Right renal cortex interstitium (tissue), 3 donors: ENCODE results near the gene JMY. TPM values are rescaled to one million over a fixed set of nuclear protein-coding genes. Genes with fewer than 3 reads are reported as not detected.
"Not testable (repeated sequence)": the region's sequence is repeated elsewhere in the genome, so short reads cannot be mapped to it uniquely, and the experiment has no call there.

Source experiments
- DNase-seq, 3 donors: peaks; one replicate each; pipeline ENCODE4 v3.0.0-alpha.2; 2013; ENCODE audit warnings: low read depth in 3 of 3, low spot score in 2 of 3
- polyA plus RNA-seq, 3 donors: library from polyadenylated mRNA; unstranded; fragments of 120-200 nt; gene quantifications; one replicate each; pipeline ENCODE4 v1.2.1, GENCODE V29; 2013; ENCODE audit not compliant: insufficient read length in 3 of 3

JMY gene
- polyA plus RNA-seq, 3 donors, result 25.4 to 30.7 (median 27.5) TPM

DNA sequence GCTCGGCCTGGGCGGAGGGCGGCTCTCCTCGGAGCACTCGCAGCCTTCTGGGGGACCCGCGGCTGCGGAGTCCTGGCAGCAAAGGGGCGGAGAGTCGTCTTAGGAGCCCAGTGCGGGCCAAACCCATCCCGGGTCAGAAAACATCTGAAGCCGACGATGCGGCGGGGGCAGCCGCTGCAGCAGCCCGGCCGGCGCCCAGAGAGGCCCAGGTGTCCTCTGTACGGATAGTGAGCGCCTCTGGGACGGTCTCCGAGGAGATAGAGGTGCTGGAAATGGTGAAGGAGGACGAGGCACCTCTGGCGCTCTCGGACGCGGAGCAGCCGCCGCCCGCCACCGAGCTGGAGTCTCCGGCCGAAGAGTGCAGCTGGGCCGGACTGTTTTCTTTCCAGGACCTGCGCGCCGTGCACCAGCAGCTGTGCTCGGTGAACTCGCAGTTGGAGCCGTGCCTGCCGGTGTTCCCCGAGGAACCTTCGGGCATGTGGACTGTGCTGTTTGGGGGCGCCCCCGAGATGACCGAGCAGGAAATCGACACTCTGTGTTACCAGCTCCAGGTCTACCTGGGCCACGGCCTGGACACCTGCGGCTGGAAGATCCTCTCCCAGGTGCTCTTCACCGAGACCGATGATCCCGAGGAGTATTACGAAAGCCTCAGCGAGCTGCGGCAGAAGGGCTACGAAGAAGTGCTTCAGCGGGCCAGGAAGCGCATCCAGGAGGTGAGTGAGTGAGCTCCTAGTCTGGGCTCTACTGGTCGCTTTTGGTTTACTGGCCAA is 1.2 kb downstream of the JMY start:
- DNase-seq, result peak; percentile 13 to 43 (median 26)

- peak in 1 of 3 donors; percentile 13 for DNase-seq
Measured at GRCh38 chr5:79237740-79238560, 2.0 kb downstream of the JMY start.

- no peak for DNase-seq
Measured at GRCh38 chr5:79240561-79240960, 4.6 kb downstream of the JMY start.

GRCh38 chr5:79241535-79241979 is 5.6 kb downstream of the JMY start:
- DNase-seq, result no peak

DNA sequence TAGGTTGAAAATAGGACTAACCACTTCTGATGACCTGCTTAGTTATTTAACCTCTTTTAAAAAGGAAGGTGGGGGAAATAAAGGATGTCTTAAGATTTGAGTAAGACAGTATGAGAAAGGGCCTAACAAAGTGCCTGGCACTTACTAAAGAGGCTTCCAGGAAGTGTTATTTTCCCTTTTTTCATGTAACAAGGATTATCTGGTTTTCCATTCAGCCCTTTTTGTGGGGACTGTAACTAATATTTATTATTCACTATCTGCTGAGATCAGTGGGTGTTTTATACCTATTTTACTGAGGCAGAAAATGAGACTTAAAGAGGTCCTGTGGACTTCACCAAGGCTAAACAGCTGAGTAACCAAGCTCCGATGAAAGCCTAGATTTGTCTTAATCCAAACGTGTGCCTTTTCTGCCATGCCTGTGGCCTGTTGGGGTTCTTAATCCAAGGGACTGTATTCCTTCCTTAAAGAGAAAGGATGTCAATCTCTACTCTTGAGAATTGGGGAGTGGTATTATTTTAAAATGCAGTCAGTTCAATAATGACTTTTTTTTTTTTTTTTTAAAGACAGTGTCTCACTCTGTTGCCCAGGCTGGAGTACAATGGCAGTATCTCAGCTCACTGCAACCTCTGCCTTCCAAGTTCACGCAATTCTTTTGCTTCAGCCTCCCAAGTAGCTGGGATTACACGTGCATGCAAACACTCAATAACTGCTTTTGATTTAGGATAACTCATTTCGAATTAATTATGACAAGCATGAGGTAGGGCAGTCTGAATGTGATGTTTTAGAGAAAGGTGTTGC is 6.5 kb downstream of the JMY start:
- no peak for DNase-seq

DNA sequence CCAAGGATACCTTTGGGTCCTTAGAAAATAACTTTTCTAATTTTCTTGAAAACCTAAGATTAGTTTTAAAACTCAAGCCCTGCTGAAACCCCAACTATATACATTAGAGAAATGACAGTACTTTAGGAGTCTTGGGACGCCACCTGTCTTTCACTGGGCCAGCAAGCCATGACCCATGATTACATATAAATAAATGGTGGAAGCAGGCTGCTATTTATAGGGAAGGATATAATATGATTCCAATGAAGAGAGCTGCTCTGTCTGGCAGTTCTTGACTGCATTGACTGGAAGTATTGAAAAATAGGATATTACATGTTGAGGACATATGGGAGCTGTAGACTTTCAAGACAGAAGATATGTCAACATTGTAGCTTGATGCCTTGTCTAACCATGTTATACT is 7.3 kb downstream of the JMY start:
- no peak for DNase-seq

DNA sequence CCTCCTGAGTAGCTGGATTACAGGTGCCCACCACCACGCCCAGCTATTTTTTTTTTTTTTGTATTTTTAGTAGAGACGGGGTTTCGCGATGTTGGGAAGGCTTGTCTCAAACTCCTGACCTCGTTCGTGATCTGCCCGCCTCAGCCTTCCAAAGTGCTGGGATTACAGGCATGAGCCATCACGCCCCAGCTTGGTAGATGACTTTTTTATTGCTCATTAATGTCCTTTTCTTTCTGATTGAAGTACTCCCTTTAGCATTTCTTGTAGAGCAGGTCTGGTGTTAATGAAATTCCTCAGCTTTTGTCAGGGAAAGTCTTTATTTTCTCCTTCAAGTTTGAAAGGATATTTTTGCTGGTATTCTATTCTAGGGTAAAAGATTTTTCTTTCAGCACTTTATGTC is 18.1 kb downstream of the JMY start:
- DNase-seq, result not testable (repeated sequence)

- no peak for DNase-seq
Measured at GRCh38 chr5:79255786-79256557, 20.0 kb downstream of the JMY start.

DNA sequence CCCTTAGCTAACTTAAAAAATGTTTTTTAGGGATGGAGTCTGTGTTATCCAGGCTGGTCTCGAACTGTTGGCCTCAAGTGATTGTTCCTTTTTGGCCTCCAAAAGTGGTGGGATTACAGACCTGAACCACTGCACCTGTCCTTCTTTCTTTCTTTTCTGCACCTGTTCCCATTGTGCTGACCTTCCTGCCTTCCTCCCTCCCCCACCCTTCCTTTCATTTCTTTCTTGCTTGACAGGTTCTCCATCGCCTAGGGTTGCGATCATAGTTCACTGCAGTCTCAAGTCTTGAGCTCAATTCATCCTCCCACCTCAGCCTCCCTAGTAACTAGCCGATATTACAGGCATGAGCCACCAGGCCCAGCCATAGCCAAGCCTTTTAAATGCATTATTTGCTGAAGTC is 20.6 kb downstream of the JMY start:
- no peak for DNase-seq

GRCh38 chr5:79257314-79257713 is 21.4 kb downstream of the JMY start:
- no peak for DNase-seq

DNA sequence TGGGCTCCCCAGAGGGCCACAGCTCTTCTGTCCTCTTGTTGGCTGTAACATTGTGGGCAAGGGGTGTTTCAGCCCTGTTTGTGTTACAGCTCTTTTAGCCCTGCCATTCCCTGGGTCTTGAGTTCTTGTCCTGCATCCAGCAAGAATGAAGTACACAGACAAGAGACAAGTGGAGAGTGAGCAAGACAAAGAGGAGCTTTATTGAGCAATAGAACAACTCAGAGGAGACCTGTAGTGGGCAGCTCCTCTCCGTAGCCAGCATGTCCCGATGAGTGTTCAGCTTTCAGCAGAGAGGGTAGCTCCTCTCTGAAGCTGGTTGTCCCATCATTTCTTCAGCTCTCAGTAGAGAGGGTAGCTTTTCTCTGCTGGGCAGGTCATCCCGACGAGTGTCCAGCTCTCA is 22.9 kb downstream of the JMY start:
- DNase-seq, result no peak

GRCh38 chr5:79259383-79259782 is 23.5 kb downstream of the JMY start:
- DNase-seq, result no peak

DNA sequence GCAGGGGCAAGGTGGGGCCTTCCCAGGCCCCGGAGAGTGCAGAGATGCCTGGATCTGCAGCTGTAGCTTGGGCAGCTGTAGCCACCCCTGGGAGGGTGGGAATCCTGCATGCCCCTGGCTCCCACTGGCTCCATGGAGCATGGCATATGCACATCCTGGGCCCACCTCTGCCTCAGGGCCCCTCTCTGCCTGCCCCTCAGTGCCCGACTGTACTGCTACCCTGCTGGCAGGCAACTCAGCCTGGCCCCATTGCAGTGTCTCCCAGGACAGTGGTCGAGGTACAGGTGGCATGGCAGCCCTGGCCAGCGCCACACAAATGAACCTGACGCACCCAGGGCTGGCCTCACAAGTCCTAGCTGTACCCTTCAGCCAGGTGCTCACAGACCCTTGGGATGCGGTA is 23.9 kb downstream of the JMY start:
- DNase-seq, result no peak

DNA sequence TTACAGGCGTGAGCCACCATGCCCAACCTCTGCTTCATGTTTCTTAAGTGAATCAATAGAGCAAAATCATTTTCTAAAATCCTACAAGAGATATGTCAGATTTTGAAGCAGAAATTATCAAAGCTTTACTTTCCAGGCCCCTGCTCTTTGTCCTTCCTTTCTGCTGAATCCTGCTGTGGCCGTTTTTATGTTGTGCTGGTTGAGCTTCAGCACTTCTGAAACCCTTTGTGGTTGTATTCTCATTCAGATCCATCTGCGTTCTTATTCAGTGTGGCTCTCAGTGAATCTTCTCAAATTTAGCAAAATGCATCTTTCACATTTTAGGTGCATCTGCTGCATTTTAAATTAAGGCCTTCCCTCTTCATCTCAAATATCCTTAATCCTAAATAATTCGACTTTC is 26.0 kb downstream of the JMY start:
- DNase-seq, result no peak

DNA sequence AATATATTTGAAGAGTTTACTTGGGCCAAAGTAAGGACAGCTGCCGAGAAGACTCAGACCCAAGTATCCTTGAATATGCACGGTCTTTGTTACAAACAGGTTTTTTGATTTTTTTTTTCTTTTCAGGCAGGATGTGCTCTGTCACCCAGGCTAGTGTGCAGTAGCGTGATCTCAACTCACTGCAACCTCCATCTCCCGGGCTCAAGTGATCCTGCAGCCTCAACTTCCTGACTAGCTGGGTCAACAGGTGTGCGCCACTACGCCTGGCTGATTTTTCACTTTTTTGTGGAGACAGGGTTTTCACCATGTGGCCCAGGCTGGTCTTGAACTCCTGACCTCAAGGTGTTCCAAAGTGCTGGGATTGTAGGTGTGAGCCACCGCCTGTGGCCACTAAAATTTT is 27.4 kb downstream of the JMY start:
- DNase-seq, result no peak

- DNase-seq, result no peak
Measured at GRCh38 chr5:79267180-79267579, 31.2 kb downstream of the JMY start.

DNA sequence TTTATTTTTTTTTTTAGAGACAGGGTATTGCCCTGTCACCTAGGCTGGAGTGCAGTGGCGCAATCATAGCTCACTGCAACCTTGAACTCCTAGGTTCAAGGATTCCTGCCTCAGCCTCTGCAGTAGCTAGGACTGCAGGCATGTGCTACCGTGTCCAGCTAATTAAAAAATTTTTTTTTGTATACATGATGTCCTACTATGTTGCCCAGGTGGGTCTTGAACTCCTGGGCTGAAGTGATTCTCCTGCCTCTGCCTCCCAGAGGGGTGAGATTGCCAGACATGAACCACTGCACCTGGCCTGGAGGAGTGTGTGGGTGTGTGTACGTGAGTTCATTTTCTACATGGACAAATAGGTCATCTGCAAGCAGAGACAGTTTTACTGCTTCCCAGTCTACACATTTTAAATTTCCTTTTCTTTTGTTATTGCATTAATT is 33.8 kb downstream of the JMY start:
- DNase-seq, result no peak

DNA sequence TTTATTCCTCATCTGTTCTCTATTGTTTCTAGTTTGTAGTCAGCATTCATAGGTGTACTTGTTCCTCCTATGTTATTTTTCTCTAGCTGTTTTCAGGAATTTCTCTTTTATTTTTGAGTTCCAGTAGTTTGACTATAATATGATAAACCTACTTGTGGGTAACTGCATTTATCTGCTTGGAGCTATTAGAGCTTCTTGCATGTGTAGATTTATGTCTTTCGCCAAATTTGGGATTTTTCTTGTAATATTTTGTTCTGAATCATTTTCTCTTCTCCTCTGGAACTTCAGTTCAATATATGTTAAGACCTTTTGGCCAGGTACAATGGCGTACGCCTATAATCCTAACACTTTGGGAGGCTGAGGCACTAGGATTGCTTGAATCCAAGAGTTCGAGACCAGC is 37.4 kb downstream of the JMY start:
- DNase-seq, result no peak

DNA sequence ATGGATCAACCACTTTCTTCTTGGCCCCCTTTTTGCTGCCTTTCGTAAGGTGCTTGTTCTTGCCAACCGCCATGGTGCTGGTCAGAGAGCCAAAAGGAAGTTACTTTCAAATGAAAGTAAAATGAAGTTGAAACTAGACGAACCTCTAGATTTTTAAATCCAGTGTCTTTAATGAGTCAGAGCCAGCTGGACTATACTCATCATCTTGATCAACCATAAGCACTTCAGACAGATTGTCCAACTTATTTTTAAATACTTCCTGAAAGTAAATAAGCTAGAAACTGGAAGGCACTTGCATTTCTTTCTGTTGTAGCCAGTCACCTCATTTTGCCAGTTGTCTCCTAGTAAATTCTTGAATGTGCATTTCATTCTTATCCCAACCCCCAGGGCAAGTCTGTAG is 48.9 kb downstream of the JMY start:
- DNase-seq, result no peak

DNA sequence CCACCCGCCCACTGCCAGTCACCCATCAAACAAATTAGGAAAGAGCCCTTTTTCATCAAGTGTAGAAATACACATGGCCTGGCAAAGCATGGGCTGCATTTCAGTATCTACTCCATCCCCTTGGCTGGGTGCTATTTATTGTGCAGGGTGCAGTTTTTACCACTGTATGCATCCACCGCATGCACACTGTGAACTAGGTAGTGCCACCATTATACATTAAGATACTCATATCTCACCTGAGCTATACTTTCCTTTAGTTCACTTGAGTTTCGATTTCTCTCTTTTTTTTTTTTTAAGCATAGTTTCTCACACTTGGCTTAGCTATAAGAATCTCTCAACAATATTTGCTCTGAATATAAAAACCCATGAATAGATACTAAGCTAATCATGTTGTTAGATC is 49.4 kb downstream of the JMY start:
- DNase-seq, result no peak
